ENCODE data around the gene RAB11FIP3.

DNA sequence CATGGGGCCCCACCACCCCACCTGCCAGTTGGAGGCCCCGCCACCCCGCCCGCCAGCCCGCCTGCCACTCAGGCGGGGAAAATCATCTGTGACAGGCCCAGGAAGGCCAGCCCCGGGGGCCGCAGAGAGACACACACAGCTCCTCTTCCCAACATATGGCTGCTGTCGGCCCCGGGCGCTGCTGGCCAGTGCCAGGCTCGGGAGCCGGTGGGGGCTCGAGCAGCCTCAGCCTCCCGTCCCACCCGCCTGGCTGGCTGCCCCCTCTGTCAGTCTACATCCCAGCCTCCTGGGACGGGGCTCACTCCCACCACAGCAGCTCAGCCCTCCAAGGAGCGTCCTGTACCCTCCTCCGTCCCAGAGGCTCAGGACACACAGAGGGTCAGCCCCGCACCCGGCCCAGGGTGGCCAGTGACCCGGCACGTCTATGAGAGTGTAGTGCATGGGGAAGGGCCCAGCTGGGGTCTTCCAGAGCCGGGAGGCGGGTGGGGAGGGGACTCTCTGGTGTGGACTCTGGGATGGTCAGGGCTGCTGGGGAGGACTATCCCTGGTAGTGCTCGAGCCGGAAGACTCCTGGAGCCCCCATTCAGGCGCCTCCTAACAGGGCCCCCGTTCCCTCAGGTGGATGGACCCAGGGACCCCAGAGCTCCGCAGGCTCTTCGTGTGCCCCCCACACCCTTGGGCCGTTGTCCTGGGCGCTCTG, 131.2 kb downstream of the RAB11FIP3 start:
- TF ChIP-seq, protein P1, sequence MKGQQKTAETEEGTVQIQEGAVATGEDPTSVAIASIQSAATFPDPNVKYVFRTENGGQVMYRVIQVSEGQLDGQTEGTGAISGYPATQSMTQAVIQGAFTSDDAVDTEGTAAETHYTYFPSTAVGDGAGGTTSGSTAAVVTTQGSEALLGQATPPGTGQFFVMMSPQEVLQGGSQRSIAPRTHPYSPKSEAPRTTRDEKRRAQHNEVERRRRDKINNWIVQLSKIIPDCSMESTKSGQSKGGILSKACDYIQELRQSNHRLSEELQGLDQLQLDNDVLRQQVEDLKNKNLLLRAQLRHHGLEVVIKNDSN (IDR thresholded peaks at IDR 0.05): no peak
- TF ChIP-seq EP300 (IDR thresholded peaks at IDR 0.05; ENCODE audit: borderline replicate concordance) (no peak), YY1 (IDR thresholded peaks at IDR 0.05; ENCODE audit: low read depth) (no peak), TEAD4 (IDR thresholded peaks at IDR 0.05) (no peak), NFIC (IDR thresholded peaks at IDR 0.05) (no peak), CEBPB (IDR thresholded peaks at IDR 0.05) (no peak)
- TF ChIP-seq, protein P2, sequence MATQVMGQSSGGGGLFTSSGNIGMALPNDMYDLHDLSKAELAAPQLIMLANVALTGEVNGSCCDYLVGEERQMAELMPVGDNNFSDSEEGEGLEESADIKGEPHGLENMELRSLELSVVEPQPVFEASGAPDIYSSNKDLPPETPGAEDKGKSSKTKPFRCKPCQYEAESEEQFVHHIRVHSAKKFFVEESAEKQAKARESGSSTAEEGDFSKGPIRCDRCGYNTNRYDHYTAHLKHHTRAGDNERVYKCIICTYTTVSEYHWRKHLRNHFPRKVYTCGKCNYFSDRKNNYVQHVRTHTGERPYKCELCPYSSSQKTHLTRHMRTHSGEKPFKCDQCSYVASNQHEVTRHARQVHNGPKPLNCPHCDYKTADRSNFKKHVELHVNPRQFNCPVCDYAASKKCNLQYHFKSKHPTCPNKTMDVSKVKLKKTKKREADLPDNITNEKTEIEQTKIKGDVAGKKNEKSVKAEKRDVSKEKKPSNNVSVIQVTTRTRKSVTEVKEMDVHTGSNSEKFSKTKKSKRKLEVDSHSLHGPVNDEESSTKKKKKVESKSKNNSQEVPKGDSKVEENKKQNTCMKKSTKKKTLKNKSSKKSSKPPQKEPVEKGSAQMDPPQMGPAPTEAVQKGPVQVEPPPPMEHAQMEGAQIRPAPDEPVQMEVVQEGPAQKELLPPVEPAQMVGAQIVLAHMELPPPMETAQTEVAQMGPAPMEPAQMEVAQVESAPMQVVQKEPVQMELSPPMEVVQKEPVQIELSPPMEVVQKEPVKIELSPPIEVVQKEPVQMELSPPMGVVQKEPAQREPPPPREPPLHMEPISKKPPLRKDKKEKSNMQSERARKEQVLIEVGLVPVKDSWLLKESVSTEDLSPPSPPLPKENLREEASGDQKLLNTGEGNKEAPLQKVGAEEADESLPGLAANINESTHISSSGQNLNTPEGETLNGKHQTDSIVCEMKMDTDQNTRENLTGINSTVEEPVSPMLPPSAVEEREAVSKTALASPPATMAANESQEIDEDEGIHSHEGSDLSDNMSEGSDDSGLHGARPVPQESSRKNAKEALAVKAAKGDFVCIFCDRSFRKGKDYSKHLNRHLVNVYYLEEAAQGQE (IDR thresholded peaks at IDR 0.05; ENCODE audit: low read depth): no peak
